Liver (tissue), 9 donors: ENCODE measurements around the gene KIRREL3. TPM values are rescaled to one million over a fixed set of nuclear protein-coding genes. Genes with fewer than 3 reads are reported as not detected.

Source experiments
- DNase-seq: peaks from one replicate; pipeline ENCODE4 v3.0.0-alpha.2; 2017; ENCODE audit warnings: low spot score
- H3K27ac ChIP-seq, 2 donors: one replicate each; pipeline ENCODE4 v1.7.0; 2013; ENCODE audit warnings: inconsistent platforms in 2 of 2, low read length in 2 of 2, control low read depth in 1 of 2, low read depth in 1 of 2, mild to moderate bottlenecking in 1 of 2
- H3K27me3 ChIP-seq, 4 donors: one replicate each; pipeline versions ENCODE4 v1.6.1 to v1.7.0; 2013; ENCODE audit warnings: low read length in 3 of 4, inconsistent platforms in 1 of 4, mild to moderate bottlenecking in 1 of 4, moderate library complexity in 1 of 4; ENCODE audit not compliant: control insufficient read depth in 4 of 4, insufficient read depth in 4 of 4
- H3K36me3 ChIP-seq, 4 donors: one replicate each; pipeline versions ENCODE4 v1.6.1 to v1.7.0; 2013; ENCODE audit warnings: low read length in 3 of 4, mild to moderate bottlenecking in 3 of 4, low read depth in 1 of 4, moderate library complexity in 1 of 4; ENCODE audit not compliant: control insufficient read depth in 4 of 4, insufficient read depth in 3 of 4
- H3K4me1 ChIP-seq, 4 donors: one replicate each; pipeline versions ENCODE4 v1.6.1 to v1.7.0; 2013; ENCODE audit warnings: low read length in 3 of 4, mild to moderate bottlenecking in 3 of 4, moderate library complexity in 1 of 4; ENCODE audit not compliant: control insufficient read depth in 4 of 4, insufficient read depth in 4 of 4
- H3K4me3 ChIP-seq, 3 donors: one replicate each; pipeline versions ENCODE4 v1.6.1 to v1.7.0; 2013; ENCODE audit warnings: low read length in 3 of 3, control low read depth in 1 of 3, low read depth in 1 of 3, mild to moderate bottlenecking in 1 of 3
- H3K9ac ChIP-seq, 2 donors: one replicate each; pipeline ENCODE4 v1.7.0; 2013; ENCODE audit warnings: low read length in 2 of 2, mild to moderate bottlenecking in 2 of 2, moderate library complexity in 2 of 2, control low read depth in 1 of 2, low read depth in 1 of 2
- H3K9me3 ChIP-seq, 4 donors: one replicate each; pipeline versions ENCODE4 v1.6.1 to v1.7.0; 2013; ENCODE audit warnings: low read length in 3 of 4; ENCODE audit not compliant: control insufficient read depth in 4 of 4
- CTCF ChIP-seq: fragments of 150-350 bp; IDR thresholded peaks from 2 replicates; pipeline ENCODE4 v1.5.1; 2017; ENCODE audit warnings: improper control_type of control experiment, low read depth, low read length; ENCODE audit not compliant: missing input control
- EGR1 ChIP-seq, 2 donors: IDR thresholded peaks; 2 replicates each; pipeline ENCODE4 v1.6.1; 2016 to 2018; ENCODE audit warnings: antibody characterized with exemption in 2 of 2, low read depth in 2 of 2
- FOXA1 ChIP-seq: IDR thresholded peaks from 2 replicates; pipeline ENCODE4 v1.6.1; 2016; ENCODE audit warnings: antibody characterized with exemption
- FOXA2 ChIP-seq: IDR thresholded peaks from 2 replicates; pipeline ENCODE4 v1.6.1; 2016; ENCODE audit warnings: antibody characterized with exemption
- GABPA ChIP-seq, 2 donors: IDR thresholded peaks in 1 of 2; conservative IDR thresholded peaks in 1 of 2; 2 replicates each; pipeline ENCODE4 v1.6.1; 2016; ENCODE audit warnings: antibody characterized with exemption in 2 of 2, mild to moderate bottlenecking in 1 of 2, moderate library complexity in 1 of 2
- HNF4G ChIP-seq: IDR thresholded peaks from 2 replicates; pipeline ENCODE4 v1.6.1; 2016; ENCODE audit warnings: antibody characterized with exemption
- JUND ChIP-seq, 2 donors: IDR thresholded peaks; 2 replicates each; pipeline ENCODE4 v1.6.1; 2016; ENCODE audit warnings: antibody characterized with exemption in 2 of 2
- RAD21 ChIP-seq, 2 donors: IDR thresholded peaks; 2 replicates each; pipeline ENCODE4 v1.6.1; 2016; ENCODE audit warnings: antibody characterized with exemption in 2 of 2, mild to moderate bottlenecking in 2 of 2
- REST ChIP-seq: IDR thresholded peaks from 2 replicates; pipeline ENCODE4 v1.6.1; 2016; ENCODE audit warnings: antibody characterized with exemption, mild to moderate bottlenecking
- RXRA ChIP-seq, 2 donors: IDR thresholded peaks; 2 replicates each; pipeline ENCODE4 v1.6.1; 2017 to 2018; ENCODE audit warnings: antibody characterized with exemption in 2 of 2, mild to moderate bottlenecking in 1 of 2
- SP1 ChIP-seq: IDR thresholded peaks from 2 replicates; pipeline ENCODE4 v1.6.1; 2018; ENCODE audit warnings: antibody characterized with exemption, mild to moderate bottlenecking
- YY1 ChIP-seq: IDR thresholded peaks from 2 replicates; pipeline ENCODE4 v1.6.1; 2016; ENCODE audit warnings: antibody characterized with exemption, mild to moderate bottlenecking
- WGBS: extraction: QIAGEN DNeasy Blood & Tissue Kit; methylation state at CpG from one replicate; pipeline ENCODE4 v1.1.7; 2013; 5-methylcytosine and 5-hydroxymethylcytosine counted together
- polyA plus RNA-seq, 2 donors: library from polyadenylated mRNA; stranded (reverse) in 1 of 2; unstranded in 1 of 2; fragments of 200-250 nt in 1 of 2; fragments of >200 nt in 1 of 2; fragmentation: Nextera tagmentation in 1 of 2; extraction: Ambion mirVana in 1 of 2; gene quantifications; one replicate each; pipeline versions ENCODE4 v1.2.1 to v1.2.3, GENCODE V29; 2013 to 2015
- total RNA-seq, 2 donors: library from RNA; depleted of rRNA; stranded (reverse); fragments of >200 nt; gene quantifications; one replicate each; pipeline ENCODE4 v1.2.3, GENCODE V29; 2014
- TF ChIP-seq, protein P1 (sequence below): IDR thresholded peaks from 2 replicates; pipeline ENCODE4 v1.6.1; 2016; ENCODE audit warnings: antibody characterized with exemption
- TF ChIP-seq, protein P2 (sequence below): IDR thresholded peaks from 2 replicates; pipeline ENCODE4 v1.6.1; 2016; ENCODE audit warnings: antibody characterized with exemption
- donor health status: healthy.
- donor health status: healthy.
- donor health status: healthy.
- donor health status: healthy.
- donor health status: healthy.

The KIRREL3 gene
- total and polyA plus RNA-seq, 4 donors = 0.03 to 0.29 (median 0.08) TPM; not detected in 1

GRCh38 chr11:126538071-126538470 lies 462.5 kb downstream of the KIRREL3 start:
- no peak for TF ChIP-seq FOXA2
- no peak for TF ChIP-seq SP1
- TF ChIP-seq REST = no peak
- no peak for TF ChIP-seq RAD21 (IDR thresholded peaks at IDR 0.05)
- TF ChIP-seq RXRA (IDR thresholded peaks at IDR 0.05) = no peak
- no peak for TF ChIP-seq CTCF
- TF ChIP-seq JUND (IDR thresholded peaks at IDR 0.05) = no peak
- no peak for TF ChIP-seq YY1
- TF ChIP-seq GABPA (IDR thresholded peaks at IDR 0.05 in 1 of 2, conservative IDR thresholded peaks at IDR 0.05 in 1 of 2) = no peak
- Histone ChIP-seq H3K4me1 (no peaks in the 10 kb centered on the region), H3K9me3 (no peaks in the 10 kb centered on the region), H3K27me3 (peaks cover 0 to 4% (median 0%) of the 10 kb centered on the region in 4 donors), H3K4me3 (no peak overlapping the region), H3K36me3 (no peaks in the 10 kb centered on the region), H3K9ac (no peak overlapping the region), H3K27ac (no peak overlapping the region)
- 58% methylated on average over 4 of the region's 4 CpGs for WGBS
- DNase-seq = no peak

DNA sequence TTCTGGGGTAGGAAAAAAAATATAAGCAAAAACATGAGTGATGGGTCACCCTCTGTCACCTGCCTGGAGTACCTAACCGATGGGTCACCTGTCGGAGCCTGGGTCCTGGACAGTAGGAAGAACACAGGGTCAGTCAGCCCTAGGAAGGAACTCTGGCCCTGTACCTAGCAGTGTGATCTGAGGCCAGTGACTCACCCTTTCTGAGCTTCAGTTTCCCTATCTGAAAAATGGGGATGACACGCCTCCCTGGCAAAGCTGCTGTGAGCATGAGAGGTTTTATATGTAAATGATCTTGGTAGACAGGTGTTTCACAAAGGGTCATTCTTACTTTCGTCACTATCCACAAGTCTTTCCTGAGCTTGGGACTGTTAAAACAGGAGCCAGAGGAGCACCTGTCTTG lies 463.1 kb downstream of the KIRREL3 start:
- no peaks in the 10 kb centered on the region for H3K9me3 ChIP-seq
- no peak overlapping the region for H3K9ac ChIP-seq
- H3K36me3 ChIP-seq = no peaks in the 10 kb centered on the region
- H3K27me3 ChIP-seq = peaks cover 0 to 4% (median 0%) of the 10 kb centered on the region in 4 donors
- no peak for TF ChIP-seq EGR1 (IDR thresholded peaks at IDR 0.05; ENCODE audit: low read depth in 2 of 2)
- TF ChIP-seq, protein P1, sequence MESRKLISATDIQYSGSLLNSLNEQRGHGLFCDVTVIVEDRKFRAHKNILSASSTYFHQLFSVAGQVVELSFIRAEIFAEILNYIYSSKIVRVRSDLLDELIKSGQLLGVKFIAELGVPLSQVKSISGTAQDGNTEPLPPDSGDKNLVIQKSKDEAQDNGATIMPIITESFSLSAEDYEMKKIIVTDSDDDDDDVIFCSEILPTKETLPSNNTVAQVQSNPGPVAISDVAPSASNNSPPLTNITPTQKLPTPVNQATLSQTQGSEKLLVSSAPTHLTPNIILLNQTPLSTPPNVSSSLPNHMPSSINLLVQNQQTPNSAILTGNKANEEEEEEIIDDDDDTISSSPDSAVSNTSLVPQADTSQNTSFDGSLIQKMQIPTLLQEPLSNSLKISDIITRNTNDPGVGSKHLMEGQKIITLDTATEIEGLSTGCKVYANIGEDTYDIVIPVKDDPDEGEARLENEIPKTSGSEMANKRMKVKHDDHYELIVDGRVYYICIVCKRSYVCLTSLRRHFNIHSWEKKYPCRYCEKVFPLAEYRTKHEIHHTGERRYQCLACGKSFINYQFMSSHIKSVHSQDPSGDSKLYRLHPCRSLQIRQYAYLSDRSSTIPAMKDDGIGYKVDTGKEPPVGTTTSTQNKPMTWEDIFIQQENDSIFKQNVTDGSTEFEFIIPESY = no peak
- no peak for TF ChIP-seq FOXA1
- no peak for TF ChIP-seq HNF4G
- TF ChIP-seq RAD21 (IDR thresholded peaks at IDR 0.05) = no peak
- TF ChIP-seq FOXA2 = no peak
- TF ChIP-seq, protein P2, sequence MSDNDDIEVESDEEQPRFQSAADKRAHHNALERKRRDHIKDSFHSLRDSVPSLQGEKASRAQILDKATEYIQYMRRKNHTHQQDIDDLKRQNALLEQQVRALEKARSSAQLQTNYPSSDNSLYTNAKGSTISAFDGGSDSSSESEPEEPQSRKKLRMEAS = no peak
- TF ChIP-seq REST = no peak
- TF ChIP-seq SP1 = no peak
- 71% methylated on average over 4 of the region's 4 CpGs for WGBS
- DNase-seq = no peak
- H3K4me1 ChIP-seq = no peaks in the 10 kb centered on the region
- H3K27ac ChIP-seq = no peak overlapping the region
- no peak overlapping the region for H3K4me3 ChIP-seq
